Endothelial cell of umbilical vein (primary cell): Measurements from ENCODE around the gene UBR3. TPM values are rescaled to one million over a fixed set of nuclear protein-coding genes. Genes with fewer than 3 reads are reported as not detected.

ENCODE experiments used
- BruUV-seq: library from RNA; stranded (reverse); fragments of 400-500 nt; replicated peaks from 2 replicates; lab custom pipeline; 2021; lab: Mats Ljungman, UMichigan
- CTCF ChIA-PET: fragments of 300-600, 350-600 bp; sonication (Branson Sonifier 250); formaldehyde crosslinking; loops from one replicate; lab custom pipeline; 2021; ENCODE audit warnings: antibody characterized with exemption, inconsistent platforms; lab: Charles Lee
- POLR2A ChIA-PET: fragments of 300-600, 350-600 bp; sonication (Branson Sonifier 250); formaldehyde crosslinking; loops from one replicate; lab custom pipeline; 2021; ENCODE audit warnings: antibody characterized with exemption, inconsistent platforms; lab: Charles Lee
- DNase-seq: peaks from one replicate; pipeline ENCODE4 v3.0.0-alpha.2; 2011; ENCODE audit warnings: low read depth, low spot score
- FAIRE-seq: peaks from 2 replicates; lab custom pipeline; 2011; peaks lifted over from hg19 to GRCh38; lab: Jason Lieb, UNC
- H2AFZ ChIP-seq: 2 replicates; pipeline ENCODE4 v1.6.0; 2012; ENCODE audit warnings: low read depth, low read length, control low read depth, inconsistent platforms
- H3K27ac ChIP-seq: 2 replicates; pipeline ENCODE4 v1.5.1; 2011; ENCODE audit warnings: low read depth, mild to moderate bottlenecking, control low read depth, low read length, moderate library complexity; ENCODE audit not compliant: insufficient read depth
- H3K27me3 ChIP-seq, 2 experiments: 2 replicates each; pipeline versions ENCODE4 v1.6.0 to v1.6.1; 2011; ENCODE audit warnings: low read length in 2 of 2, mixed read lengths in 1 of 2; ENCODE audit not compliant: control insufficient read depth in 2 of 2, insufficient read depth in 2 of 2
- H3K36me3 ChIP-seq, 2 experiments: 2 replicates in 1 of 2; 3 replicates in 1 of 2; pipeline ENCODE4 v1.5.1; 2011; ENCODE audit warnings: low read length in 2 of 2, mild to moderate bottlenecking in 1 of 2, moderate library complexity in 1 of 2; ENCODE audit not compliant: control insufficient read depth in 2 of 2, insufficient read depth in 2 of 2; ENCODE audit errors: extremely low read depth in 1 of 2
- H3K4me1 ChIP-seq: 3 replicates; pipeline ENCODE4 v1.5.1; 2011; ENCODE audit warnings: mild to moderate bottlenecking, low read length; ENCODE audit not compliant: control insufficient read depth, insufficient read depth; ENCODE audit errors: extremely low read depth
- H3K4me2 ChIP-seq: 2 replicates; pipeline ENCODE4 v1.6.1; 2011; ENCODE audit warnings: low read length, control low read depth, mixed read lengths; ENCODE audit not compliant: insufficient read depth
- H3K4me3 ChIP-seq, 3 experiments: fragments of 200-600 bp in 1 of 3; sonication (generic), shearing (Covaris generic) in 1 of 3; replicated peaks in 1 of 3; 2 replicates each; pipeline ENCODE4 v1.5.1; 2011 to 2016; ENCODE audit warnings: control low read depth in 3 of 3, low read length in 3 of 3, mild to moderate bottlenecking in 2 of 3, inconsistent platforms in 1 of 3, low read depth in 1 of 3, moderate library complexity in 1 of 3; ENCODE audit not compliant: insufficient read depth in 1 of 3
- H3K79me2 ChIP-seq: 2 replicates; pipeline ENCODE4 v1.6.0; 2012; ENCODE audit warnings: low read length, inconsistent platforms; ENCODE audit not compliant: control insufficient read depth, insufficient read depth
- H3K9ac ChIP-seq: replicated peaks from 2 replicates; pipeline ENCODE3; 2011; ENCODE audit warnings: low read length, control low read depth; ENCODE audit not compliant: insufficient read depth; ENCODE audit errors: extremely low read depth
- H3K9me1 ChIP-seq: replicated peaks from 3 replicates; pipeline ENCODE4 v1.6.0; 2011; ENCODE audit warnings: mild to moderate bottlenecking, low read length; ENCODE audit not compliant: control insufficient read depth, insufficient read depth; ENCODE audit errors: extremely low read depth
- H3K9me3 ChIP-seq: replicated peaks from 2 replicates; pipeline ENCODE4 v1.5.1; 2012; ENCODE audit warnings: low read length, inconsistent platforms; ENCODE audit not compliant: control insufficient read depth, insufficient read depth
- H4K20me1 ChIP-seq: replicated peaks from 2 replicates; pipeline ENCODE3; 2011; ENCODE audit warnings: mild to moderate bottlenecking, low read length; ENCODE audit not compliant: control insufficient read depth, insufficient read depth; ENCODE audit errors: extremely low read depth
- CTCF ChIP-seq, 2 donors: IDR thresholded peaks; 1 replicate in 1 of 2; 2 replicates in 1 of 2; pipeline ENCODE4 v1.5.1; 2011; ENCODE audit warnings: low read length in 2 of 2, mild to moderate bottlenecking in 2 of 2, moderate library complexity in 2 of 2, control low read depth in 1 of 2, inconsistent platforms in 1 of 2, low read depth in 1 of 2; ENCODE audit not compliant: insufficient read depth in 1 of 2; ENCODE audit errors: extremely low read depth in 1 of 2
- FOS ChIP-seq: IDR thresholded peaks from 2 replicates; pipeline ENCODE4 v1.6.1; 2011; ENCODE audit warnings: mild to moderate bottlenecking, low read length, moderate library complexity, borderline replicate concordance; ENCODE audit not compliant: insufficient read depth
- GATA2 ChIP-seq: IDR thresholded peaks from 2 replicates; pipeline ENCODE4 v1.7.0; 2011; ENCODE audit warnings: low read depth, mild to moderate bottlenecking, moderate library complexity, mixed read lengths, low read length; ENCODE audit not compliant: insufficient read length, insufficient read depth
- POLR2A ChIP-seq: IDR thresholded peaks from 2 replicates; pipeline ENCODE4 v1.6.1; 2012; ENCODE audit warnings: low read depth, mild to moderate bottlenecking, control low read depth, low read length
- dilution Hi-C: fragments of 300-500 bp; cut with MboI; formaldehyde crosslinking; loops from one replicate; pipeline ENCODE4 v1.15.0; 2019; ENCODE audit warnings: low sequenced_read_pairs; ENCODE audit not compliant: extremely low pct_ligation_motif_present
- intact Hi-C: fragments of 100-400 bp; cut with micrococcal nuclease; formaldehyde crosslinking; loops from one replicate; pipeline ENCODE4 v1.10.0; 2022
- polyA plus RNA-seq, 4 experiments: library from polyadenylated mRNA; depleted of rRNA in 3 of 4; stranded (reverse) in 3 of 4; unstranded in 1 of 4; fragments of >200 nt; gene quantifications; 2 replicates each; pipeline versions ENCODE4 v1.2.1 to v1.2.3, GENCODE V29; 2011 to 2012; ENCODE audit warnings: missing spikeins in 1 of 4
- total RNA-seq: library from RNA; stranded (reverse); gene quantifications from 2 replicates; pipeline ENCODE4 v1.2.3, GENCODE V29; 2021

The UBR3 gene
- total and polyA plus RNA-seq, 2 donors (not counting 3 experiments of a cell fraction or from before 2014, with no cell fraction given) = 5.3 to 27.5 TPM

- H3K4me3 ChIP-seq = no peak overlapping the region
- no peak overlapping the region for H3K4me2 ChIP-seq
- FAIRE-seq (no peak), DNase-seq (no peak)
- CTCF ChIA-PET = interaction anchor here (1.0 kb wide), 1 partner anchor 84 kb away, joined by 3 read pairs; no protein-coding TSS in a partner anchor
- dilution Hi-C loops (no loop called here), intact Hi-C loops (loop anchor here (5.0 kb wide), 1 partner anchor 45 kb away; the partner anchor contains the start of gene UBR3)
- H3K9ac ChIP-seq = no peak overlapping the region
- no peaks in the 10 kb centered on the region for H3K4me1 ChIP-seq
- H3K27me3 ChIP-seq = no peaks in the 10 kb centered on the region
- no peaks in the 10 kb centered on the region for H4K20me1 ChIP-seq
- H3K36me3 ChIP-seq = no peaks in the 10 kb centered on the region
- H3K79me2 ChIP-seq = peaks cover 11% of the 10 kb centered on the region
- POLR2A ChIA-PET = no interaction called here
- no peak overlapping the region for H2AFZ ChIP-seq
- BruUV-seq = no TSS peak
- TF ChIP-seq FOS (no peak), GATA2 (no peak), POLR2A (no peak), CTCF (IDR thresholded peaks at IDR 0.05; ENCODE audit: extremely low read depth in 1 of 2, insufficient read depth in 1 of 2, low read depth in 1 of 2, low read length in 2 of 2) (no peak)
- no peak overlapping the region for H3K27ac ChIP-seq
- no peaks in the 10 kb centered on the region for H3K9me1 ChIP-seq
- H3K9me3 ChIP-seq = no peaks in the 10 kb centered on the region
Measured at GRCh38 chr2:169871994-169872393, 44.7 kb downstream of the UBR3 start.

GRCh38 chr2:169877398-169877797 lies 50.1 kb downstream of the UBR3 start:
- Histone ChIP-seq H3K4me1 (no peaks in the 10 kb centered on the region), H3K9me3 (no peaks in the 10 kb centered on the region), H4K20me1 (no peaks in the 10 kb centered on the region), H3K27me3 (no peaks in the 10 kb centered on the region), H3K36me3 (no peaks in the 10 kb centered on the region), H3K4me2 (no peak overlapping the region), H3K9ac (no peak overlapping the region), H3K9me1 (no peaks in the 10 kb centered on the region), H3K27ac (no peak overlapping the region), H2AFZ (no peak overlapping the region), H3K4me3 (no peak overlapping the region), H3K79me2 (no peaks in the 10 kb centered on the region)
- FAIRE-seq = no peak
- ChIA-PET CTCF (interaction anchor here (0.8 to 2.0 kb wide), 6 partner anchors 14 to 768 kb away, joined by 3 to 14 read pairs (median 8); partner anchors contain the start of genes METTL5 and UBR3), POLR2A (interaction anchor here (0.5 kb wide), 1 partner anchor 425 kb away, joined by 3 read pairs; no protein-coding TSS in a partner anchor)
- intact Hi-C loops = no loop called here
- no TSS peak for BruUV-seq
- dilution Hi-C loops = no loop called here
- peak; percentile 31 for DNase-seq
- TF ChIP-seq GATA2 (no peak), CTCF (IDR thresholded peaks at IDR 0.05; ENCODE audit: extremely low read depth in 1 of 2, insufficient read depth in 1 of 2, low read depth in 1 of 2, low read length in 2 of 2) (peak in 1 of 2 donors; percentile 17)
